GM11168 (cell line): ENCODE results near the gene FCAMR.

Experiments
- in situ Hi-C: fragments of 300-500 bp; cut with MboI; formaldehyde crosslinking; loops from one replicate; pipeline ENCODE4 v1.12.0; 2022; ENCODE audit warnings: low sequenced_read_pairs; ENCODE audit not compliant: unreplicated experiment

FCAMR gene

DNA sequence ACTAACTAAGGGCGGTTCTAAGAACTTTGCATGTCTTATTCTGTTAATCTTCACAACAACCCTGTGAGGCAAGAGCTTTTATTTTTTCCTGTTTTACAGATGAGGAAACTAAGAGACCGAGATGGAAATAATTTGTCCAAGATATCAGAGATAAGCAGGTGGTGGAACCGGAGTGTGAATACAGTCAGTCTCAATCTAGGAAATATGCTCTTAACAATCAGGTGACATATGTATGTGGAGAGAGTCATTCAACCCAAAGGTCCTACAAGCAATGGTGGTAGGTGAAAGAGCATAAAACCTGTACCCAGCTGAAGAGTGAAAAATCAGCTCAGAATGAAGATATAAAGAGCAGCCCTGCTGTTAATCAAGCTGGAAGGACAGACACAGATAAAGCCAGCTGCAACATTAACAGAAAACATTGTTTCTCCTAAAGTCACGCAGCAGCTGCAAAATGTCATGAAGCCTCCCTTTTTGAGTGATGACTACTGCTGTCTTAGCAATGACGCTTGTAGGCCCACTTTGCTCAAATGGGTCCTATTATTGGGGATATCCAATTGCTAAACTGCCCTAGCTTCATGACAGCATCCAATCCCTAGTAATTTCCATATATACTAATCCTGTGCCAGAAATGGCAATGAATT is 30.5 kb upstream of the FCAMR start:
- in situ Hi-C loops = no loop called here

DNA sequence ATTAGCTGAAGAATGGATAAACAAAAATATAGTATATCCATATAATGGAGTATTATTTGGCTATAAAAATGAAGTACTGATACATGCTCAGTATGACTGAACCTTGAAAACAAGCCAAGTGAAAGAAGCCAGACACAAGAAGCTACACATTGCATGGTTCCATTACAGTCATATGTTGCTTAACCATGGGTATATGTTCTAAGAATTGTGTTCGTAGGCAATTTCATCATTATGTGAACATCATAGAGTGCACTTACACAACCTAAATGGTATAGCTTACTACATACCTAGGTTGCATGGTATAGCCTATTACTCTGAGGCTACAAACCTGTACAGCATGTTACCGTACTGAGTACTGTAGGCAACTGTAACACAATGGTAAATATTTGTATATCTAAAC is 28.6 kb upstream of the FCAMR start:
- in situ Hi-C loops = no loop called here

DNA sequence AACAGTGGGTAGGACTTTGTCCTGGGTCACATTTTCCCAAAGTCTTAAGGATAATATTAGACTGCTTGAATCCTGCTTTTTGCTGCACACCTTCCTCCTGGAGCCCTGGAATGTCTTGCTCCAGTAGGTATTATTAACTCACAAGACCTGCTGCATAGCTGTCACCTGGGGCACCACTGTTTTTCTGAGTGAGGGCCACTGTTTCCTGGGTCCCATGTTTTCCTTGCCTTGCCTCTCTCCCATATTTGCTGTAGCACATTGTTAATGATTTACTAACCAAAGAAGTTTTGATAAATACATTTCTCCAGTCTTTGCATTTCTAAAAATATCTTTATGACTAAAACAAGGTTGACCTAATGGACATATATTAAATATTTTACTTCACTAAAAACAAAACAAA is 22.5 kb upstream of the FCAMR start:
- in situ Hi-C loops = no loop called here

DNA sequence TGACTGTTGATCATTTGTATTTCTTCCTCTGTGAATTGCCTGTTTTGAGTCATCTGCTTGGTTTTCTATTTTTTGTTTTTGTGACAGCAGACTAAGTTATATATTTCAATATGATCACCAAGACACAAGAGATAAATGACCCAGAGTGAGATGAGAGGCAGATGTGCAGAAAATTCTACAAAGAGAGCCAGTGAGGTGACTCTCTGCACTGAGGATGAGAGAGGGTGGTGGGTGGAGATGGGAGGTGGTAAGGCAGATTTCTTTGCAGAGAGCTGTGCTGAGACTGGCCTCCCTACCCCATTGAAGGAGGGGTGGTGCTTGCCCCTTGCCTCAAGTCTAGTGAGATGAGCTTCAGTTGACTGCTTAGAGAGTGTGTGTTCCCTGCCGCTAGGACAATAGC is 17.6 kb upstream of the FCAMR start:
- in situ Hi-C loops = no loop called here

DNA sequence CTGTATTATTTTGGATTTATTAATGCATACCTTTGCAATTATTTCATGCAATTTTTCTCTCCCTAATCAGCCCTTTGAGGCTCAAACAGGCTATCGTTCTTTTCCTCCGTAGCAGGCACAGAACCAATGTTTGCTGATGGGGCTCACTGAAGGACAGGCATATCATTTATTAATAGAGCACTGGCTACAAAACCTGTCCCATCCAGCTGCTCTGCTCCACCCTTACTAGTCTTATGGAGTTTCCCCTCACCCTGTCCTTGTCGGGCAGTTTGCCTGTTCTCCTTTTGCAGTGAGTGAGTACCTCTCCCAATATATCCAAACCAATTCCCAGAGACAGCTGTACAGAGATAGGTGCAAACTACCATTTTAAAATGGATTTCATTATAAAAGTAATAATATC is 16.6 kb upstream of the FCAMR start:
- in situ Hi-C loops = no loop called here

DNA sequence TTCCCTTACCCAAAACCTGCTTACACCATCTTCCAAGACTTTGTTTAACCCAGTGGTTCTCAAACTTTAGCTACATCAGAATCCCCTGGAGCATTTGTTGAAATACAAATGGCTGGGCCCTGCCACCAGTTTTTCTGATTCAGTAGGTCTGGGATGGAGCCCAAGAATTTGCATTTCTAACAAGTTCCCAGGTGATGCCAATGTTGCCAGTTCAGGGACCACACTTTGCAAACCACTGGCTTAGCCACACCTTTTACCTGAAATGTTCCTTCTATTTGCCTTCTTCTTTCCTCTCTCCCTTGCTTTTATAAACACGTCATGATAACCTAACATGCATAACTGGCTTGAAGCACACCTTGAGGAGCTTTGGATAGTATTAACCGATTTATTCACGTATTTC is 16.1 kb upstream of the FCAMR start:
- in situ Hi-C loops = no loop called here

DNA sequence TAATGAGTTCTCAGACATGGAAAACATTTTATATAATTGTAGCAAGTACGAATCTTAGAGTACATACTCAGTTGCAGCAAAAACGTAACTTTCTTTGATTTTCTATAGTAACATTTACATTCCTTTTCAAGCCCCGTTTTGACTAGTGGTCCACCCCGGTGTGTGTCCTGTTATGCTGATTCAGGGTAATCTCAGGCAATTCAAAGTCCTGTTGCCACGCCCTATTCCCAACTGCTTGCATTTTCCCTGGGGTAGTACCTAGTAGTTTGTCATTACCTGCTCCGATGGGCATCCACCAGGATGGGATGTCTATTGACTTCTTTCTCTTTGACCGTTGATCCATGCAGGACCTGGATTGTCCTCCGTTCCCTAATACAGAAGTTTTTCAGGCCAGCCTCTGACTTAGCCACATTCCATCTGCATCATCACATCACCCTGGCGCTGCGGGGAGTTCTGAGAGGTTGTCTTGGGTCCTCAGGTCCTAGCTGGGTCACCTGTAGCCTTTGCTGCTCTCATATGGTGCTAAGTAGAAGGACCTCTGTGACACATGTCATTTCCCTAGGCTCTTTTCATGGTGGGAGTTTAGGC is 15.0 kb upstream of the FCAMR start:
- in situ Hi-C loops = no loop called here

DNA sequence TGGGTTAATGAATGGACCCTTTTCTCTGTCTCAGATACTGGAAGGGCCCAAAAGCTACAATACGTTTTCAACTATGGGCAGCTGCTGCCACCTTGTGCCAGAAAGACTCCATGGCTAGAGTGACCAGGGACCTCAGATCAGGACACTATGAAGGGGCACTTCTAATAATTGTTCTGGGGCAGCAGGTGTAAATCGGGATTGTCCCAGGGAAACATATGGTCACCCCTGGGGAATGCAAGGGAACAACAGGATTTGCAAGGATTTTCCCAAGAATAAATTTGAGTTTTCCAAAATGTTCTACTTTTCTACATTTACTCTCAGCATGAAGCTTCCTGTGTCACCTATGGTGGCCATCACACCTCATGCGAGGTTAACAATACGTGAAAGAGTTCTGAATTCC is 12.0 kb upstream of the FCAMR start:
- in situ Hi-C loops = loop anchor here (5.0 kb wide), 1 partner anchor 255 kb away; no protein-coding TSS in a partner anchor

DNA sequence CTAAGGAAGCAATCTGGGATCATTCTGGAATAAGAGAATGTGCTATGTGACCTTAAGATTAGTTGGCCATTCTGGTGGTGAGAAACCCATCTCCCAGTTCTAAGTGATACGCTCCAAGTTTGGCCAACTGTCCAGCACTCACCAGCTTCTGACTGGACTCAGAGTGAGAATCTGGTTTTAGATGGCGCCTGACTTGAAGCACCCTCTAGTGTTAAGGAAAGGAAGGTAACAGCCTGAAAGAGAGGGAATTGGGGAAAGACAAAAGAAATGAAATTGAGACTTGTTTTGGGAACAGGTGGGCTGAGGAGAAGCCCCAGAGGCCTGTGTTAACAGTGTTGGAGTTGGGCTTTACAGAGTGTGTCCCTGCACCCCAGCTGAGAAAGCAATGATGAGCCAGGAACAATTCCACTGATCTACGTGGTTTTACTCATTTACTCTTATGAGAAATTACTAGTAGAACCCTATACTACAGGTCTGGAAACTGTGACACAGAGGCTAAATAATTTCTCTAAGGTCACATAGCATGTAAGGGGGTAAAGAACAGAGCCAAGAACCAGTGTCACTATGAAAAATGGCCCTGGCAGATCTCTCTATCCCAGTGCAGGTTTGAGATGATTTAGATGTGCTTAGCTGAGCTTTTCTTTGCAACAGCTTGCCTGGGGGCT is 9.3 kb upstream of the FCAMR start:
- in situ Hi-C loops = loop anchor here (5.0 to 10.0 kb wide), 2 partner anchors 165 to 252 kb away; no protein-coding TSS in a partner anchor

DNA sequence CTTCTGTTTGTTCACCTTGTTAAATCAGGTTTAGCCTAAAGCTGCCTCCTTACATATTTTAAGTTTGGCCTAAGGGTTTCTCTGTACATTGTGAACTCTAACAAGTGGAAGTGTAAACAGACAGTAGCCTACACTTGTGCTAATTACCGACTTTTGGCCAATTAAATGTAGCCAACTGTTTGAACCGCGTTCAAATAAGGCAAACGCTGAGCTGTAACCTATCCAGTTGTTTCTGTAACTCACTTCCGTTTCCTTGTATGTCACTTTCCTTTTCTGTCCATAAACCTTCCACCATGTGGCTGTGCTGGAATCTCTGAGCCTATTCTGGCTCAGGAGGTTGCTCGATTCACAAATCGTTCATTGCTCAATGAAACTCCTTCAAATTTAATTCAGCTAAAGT is 8.0 kb upstream of the FCAMR start:
- in situ Hi-C loops = loop anchor here (10.0 kb wide), 1 partner anchor 163 kb away; no protein-coding TSS in a partner anchor

DNA sequence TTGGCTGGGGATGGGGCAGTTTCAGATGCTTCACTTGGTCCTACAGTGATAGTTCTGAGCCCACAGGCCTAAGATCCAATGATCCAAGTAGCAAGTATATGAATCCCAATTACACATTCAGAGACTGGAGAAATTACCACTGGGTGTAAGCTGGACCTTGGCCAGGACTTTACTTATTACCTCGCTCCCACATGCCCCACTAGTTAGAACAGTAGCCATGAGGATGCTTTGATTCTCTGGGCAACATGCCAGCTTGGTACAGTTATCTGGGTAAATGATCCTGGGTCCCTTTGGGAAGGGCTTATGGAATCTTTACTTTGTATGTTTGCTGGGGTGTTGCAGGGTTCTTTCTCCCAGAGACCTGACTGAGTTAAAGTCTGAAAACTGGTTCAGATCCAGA is 5.0 kb upstream of the FCAMR start:
- in situ Hi-C loops = loop anchor here (10.0 kb wide), 1 partner anchor 161 kb away; no protein-coding TSS in a partner anchor

DNA sequence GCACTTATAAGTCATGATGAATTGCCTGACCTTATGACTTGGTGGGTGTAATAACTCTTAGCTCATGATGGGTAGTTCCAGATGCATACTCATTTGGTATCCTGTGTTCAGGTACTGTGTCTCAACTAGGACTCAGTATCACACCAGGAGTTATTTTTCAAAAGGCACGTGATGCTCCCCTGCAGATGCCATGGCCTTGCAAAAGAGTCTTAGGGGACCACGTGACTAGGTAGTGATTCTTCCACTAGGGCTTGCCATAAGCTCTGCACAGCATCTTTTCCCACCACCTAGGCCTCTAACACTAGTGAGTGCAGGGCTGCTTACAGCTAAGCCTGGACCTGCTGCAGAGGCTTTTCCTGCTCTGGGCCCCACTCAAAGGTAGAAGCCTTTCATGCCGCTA is 3.9 kb upstream of the FCAMR start:
- in situ Hi-C loops = loop anchor here (10.0 kb wide), 1 partner anchor 159 kb away; no protein-coding TSS in a partner anchor

DNA sequence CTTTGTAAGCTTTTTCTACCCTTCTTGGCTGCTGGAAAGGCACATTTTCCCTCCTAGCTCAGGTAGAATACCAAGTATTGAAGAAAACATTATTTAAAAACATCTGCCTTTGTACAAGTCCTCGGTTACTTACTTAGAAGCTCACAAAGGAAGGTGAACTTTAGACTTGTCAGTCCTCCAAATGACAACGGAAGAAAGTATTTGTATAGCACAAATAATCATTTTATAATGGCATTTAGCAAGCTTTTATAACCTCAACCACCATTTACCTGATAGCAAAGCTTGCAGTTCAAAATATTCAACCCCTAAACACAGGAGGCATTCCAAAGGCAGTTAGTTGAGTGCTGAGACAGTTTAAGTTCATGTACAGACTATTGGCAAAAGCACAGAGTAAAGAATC is 2.5 kb upstream of the FCAMR start:
- in situ Hi-C loops = loop anchor here (10.0 kb wide), 1 partner anchor 158 kb away; no protein-coding TSS in a partner anchor

DNA sequence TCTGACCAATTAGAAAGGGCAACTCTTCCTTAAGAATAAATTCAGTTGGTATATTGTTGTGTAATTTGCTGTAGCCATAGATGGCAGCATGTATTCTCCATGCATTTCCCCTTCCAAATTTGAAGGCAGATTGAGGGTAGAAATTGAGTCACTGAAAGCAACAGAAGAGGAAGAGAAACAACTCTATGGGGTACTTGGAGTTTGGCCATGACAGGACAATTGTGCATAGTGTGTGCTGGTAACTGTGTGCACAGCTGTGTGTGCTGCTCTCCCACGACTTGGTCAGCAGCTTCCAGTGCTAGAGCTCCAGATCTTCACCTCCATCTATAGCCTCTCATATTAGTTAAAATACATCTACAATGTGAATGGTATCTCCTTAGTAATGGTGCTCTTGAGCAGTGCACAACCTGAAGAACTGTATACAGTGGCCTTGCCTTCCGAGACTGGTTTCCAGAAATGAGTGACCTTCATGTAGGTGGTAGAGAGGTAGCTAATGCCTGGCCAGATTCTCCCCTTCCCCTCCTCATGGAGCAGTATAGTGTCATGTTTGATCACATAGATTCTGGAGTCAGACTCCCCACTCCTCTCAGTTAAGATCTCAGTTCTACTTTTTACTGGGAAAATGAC is 882 bp upstream of the FCAMR start:
- in situ Hi-C loops = loop anchor here (10.0 kb wide), 1 partner anchor 156 kb away; no protein-coding TSS in a partner anchor

DNA sequence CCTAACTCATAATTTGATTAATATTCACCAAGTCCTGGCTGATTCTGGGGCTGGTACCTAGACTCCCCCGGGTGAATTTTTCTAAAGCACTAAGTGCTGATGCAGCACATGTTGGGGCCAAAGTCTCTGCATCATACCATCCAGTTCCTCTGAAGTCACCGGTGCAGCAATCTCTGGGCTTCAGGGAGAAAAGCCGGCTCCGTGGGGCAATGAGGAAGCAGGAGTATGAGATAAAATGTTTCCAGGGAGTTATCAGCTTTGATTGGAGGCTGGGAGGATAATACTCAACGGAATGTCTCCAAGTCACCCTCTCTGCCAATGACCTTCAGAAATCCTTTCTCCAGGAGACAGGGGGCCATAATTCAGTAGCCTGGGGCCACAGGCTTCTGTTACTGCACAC is 1.2 kb downstream of the FCAMR start:
- in situ Hi-C loops = no loop called here

DNA sequence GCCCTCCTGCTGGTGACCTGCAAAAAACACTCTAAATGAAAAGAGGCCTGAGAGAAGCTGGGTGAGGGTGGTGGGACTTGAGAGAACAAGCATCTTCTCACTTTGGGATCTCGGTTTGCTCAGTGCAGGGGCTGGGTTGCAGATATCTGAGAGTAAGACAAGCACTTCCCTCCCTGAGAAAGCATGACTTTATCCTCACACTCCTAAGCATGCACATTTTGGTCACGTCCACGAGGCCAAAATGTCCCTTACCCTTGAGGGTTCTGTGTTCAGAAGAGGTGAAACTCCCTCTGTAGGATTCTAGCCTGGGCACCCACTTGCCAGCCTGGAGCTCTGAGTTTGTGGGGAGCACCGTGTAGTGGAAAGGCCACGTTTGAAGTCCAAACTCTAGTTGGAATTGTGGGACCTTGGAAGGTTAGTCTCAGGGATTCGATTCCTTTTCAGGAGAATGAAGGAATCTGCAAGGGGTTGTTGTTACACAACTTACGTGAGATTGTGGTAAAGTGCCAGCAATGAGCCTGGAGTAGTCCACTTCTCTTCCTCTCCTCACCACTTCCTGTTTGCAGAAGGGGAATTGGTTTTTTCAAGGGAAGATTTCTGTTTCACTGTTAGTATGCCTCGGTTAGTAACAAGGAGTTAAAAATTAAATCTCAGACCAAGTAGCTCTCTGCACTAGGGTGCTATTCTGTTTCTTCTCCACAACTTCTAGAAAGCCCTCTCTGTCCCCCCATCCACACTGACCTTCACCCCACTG is 3.0 kb downstream of the FCAMR start:
- in situ Hi-C loops = no loop called here

DNA sequence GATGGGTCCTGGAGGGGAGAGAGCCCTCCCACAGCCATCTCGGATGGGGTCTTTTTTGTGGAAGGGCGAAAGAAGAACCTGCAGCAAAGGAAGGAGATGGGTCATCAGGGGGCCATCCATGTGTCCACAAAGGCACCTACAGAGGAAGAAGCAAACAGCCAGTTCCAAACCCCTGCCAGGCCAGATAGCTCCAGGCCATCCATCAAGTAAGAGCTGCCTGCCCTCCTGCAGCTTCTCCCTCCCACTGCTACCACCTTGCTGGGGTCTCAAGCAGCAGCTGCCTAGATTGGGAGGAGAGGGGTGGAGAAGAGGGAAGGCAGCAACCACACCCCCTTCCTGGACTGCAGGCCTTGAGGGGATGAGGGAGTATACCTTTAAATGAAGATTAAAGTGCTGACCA is 4.5 kb downstream of the FCAMR start:
- in situ Hi-C loops = no loop called here

DNA sequence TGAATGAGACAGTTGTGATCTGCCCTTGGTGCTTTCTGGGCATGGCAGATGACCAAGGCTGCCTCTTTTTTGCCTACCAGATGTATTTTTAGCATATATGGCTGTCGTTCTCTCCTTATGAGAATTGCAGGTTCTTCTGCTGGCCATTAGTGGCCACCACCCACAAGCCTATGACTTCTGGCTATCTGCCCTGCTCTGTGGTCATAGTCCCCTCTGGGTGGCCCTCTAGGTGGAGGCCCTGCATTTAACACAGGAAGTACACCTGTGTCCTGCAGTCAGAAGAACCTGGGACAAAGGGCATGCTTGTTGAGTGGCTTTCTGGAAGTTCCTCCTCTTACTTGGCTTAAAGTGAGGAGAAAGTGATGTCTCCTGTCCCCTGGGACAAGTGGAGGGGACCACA is 6.5 kb downstream of the FCAMR start:
- in situ Hi-C loops = no loop called here

DNA sequence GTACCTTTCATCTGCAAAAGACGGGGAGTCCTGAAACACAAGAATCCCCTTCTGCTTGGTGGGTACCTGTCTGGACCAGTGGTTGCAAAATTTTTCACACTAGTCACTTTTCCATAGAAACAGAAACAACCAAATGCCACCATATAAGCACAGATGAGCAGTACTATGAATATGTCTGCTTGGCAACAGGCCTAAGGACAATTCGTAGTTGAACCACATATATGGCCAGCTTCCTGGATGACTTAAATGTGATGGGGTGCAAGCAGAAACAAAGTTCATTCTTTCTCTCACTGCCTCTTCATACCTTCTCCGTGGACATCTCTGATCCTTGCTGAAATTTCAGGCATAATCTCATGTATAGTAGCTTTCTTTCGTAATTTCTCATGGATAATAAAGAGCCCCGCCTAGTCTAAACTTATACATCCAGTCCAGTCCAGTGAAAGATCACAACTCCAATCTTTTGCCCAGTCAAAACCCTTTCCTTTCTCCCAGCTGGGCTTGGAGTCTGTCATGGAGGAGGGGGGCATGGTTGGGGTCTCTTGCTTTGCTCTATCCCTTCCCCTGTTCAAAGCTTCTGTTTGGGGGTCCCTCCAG is 7.0 kb downstream of the FCAMR start:
- in situ Hi-C loops = no loop called here

DNA sequence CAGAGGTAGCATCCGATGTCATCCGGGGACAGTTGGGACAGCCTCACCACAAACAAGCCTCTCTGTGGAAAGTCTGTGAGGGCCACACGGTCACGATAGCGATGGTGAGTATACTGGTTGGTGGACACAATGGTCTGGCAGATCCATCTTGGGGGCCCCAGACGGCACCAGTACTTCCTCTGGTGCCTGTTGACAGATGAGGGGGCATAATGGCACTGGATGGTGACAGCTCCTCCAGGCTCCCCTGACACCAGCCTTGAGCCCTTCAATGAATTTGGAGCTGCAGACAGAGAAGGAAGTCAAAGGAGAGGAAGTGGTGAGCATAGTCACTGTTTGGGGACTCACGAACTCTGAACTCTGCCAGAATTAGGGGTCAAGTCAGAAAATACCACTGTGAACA is 8.0 kb downstream of the FCAMR start:
- in situ Hi-C loops = no loop called here
